Subcutaneous abdominal adipose tissue (tissue), 5 donors: ENCODE results near the gene GPR15LG.
"Not testable (repeated sequence)": the region's sequence is repeated elsewhere in the genome, so short reads cannot be mapped to it uniquely, and the experiment has no call there.

Source experiments
- H3K27ac ChIP-seq: one replicate; pipeline ENCODE4 v1.7.0; 2013; ENCODE audit warnings: low read depth, mild to moderate bottlenecking, inconsistent platforms, low read length, moderate library complexity
- H3K27me3 ChIP-seq, 5 donors: one replicate each; pipeline ENCODE4 v1.7.0; 2013; ENCODE audit warnings: low read length in 5 of 5, inconsistent platforms in 1 of 5; ENCODE audit not compliant: control insufficient read depth in 5 of 5, insufficient read depth in 4 of 5
- H3K36me3 ChIP-seq, 5 donors: one replicate each; pipeline ENCODE4 v1.7.0; 2013; ENCODE audit warnings: low read length in 5 of 5; ENCODE audit not compliant: control insufficient read depth in 5 of 5, insufficient read depth in 5 of 5
- H3K4me1 ChIP-seq, 5 donors: one replicate each; pipeline ENCODE4 v1.7.0; 2013; ENCODE audit warnings: low read length in 5 of 5, mild to moderate bottlenecking in 3 of 5, moderate library complexity in 1 of 5; ENCODE audit not compliant: control insufficient read depth in 5 of 5, insufficient read depth in 5 of 5
- H3K4me3 ChIP-seq, 5 donors: one replicate each; pipeline ENCODE4 v1.7.0; 2013; ENCODE audit warnings: low read length in 5 of 5, low read depth in 1 of 5
- H3K9ac ChIP-seq, 5 donors: one replicate each; pipeline ENCODE4 v1.7.0; 2013; ENCODE audit warnings: low read length in 5 of 5, mild to moderate bottlenecking in 4 of 5, moderate library complexity in 3 of 5
- H3K9me3 ChIP-seq, 5 donors: one replicate each; pipeline ENCODE4 v1.7.0; 2013; ENCODE audit warnings: low read length in 5 of 5; ENCODE audit not compliant: control insufficient read depth in 5 of 5
- donor health status: healthy.
- donor health status: healthy.
- donor health status: healthy.
- donor health status: healthy.
- donor health status: healthy.

GPR15LG gene

GRCh38 chr10:84176836-84177474, 3.4 kb downstream of the GPR15LG start:
- no peaks in the 10 kb centered on the region for H3K27me3 ChIP-seq
- H3K9ac ChIP-seq, result no peak overlapping the region
- no peak overlapping the region for H3K27ac ChIP-seq
- no peaks in the 10 kb centered on the region for H3K9me3 ChIP-seq
- no peak overlapping the region for H3K4me3 ChIP-seq
- no peaks in the 10 kb centered on the region for H3K36me3 ChIP-seq
- H3K4me1 ChIP-seq, result no peaks in the 10 kb centered on the region

GRCh38 chr10:84177541-84178141, 4.0 kb downstream of the GPR15LG start:
- Histone ChIP-seq H3K27ac (no peak overlapping the region), H3K4me1 (no peaks in the 10 kb centered on the region), H3K4me3 (no peak overlapping the region), H3K9me3 (no peaks in the 10 kb centered on the region), H3K36me3 (no peaks in the 10 kb centered on the region), H3K9ac (no peak overlapping the region), H3K27me3 (no peaks in the 10 kb centered on the region)

- no peaks in the 10 kb centered on the region for H3K4me1 ChIP-seq
- no peak overlapping the region for H3K4me3 ChIP-seq
- H3K36me3 ChIP-seq, result no peaks in the 10 kb centered on the region
- H3K27me3 ChIP-seq, result no peaks in the 10 kb centered on the region
- no peaks in the 10 kb centered on the region for H3K9me3 ChIP-seq
- H3K9ac ChIP-seq, result no peak overlapping the region
- no peak overlapping the region for H3K27ac ChIP-seq
Observed at GRCh38 chr10:84178160-84178609, 4.6 kb downstream of the GPR15LG start.

- Histone ChIP-seq H3K4me3 (no peak overlapping the region), H3K9ac (no peak overlapping the region), H3K27me3 (no peaks in the 10 kb centered on the region), H3K9me3 (no peaks in the 10 kb centered on the region), H3K27ac (no peak overlapping the region), H3K36me3 (no peaks in the 10 kb centered on the region), H3K4me1 (no peaks in the 10 kb centered on the region)
Observed at GRCh38 chr10:84179059-84179710, 5.6 kb downstream of the GPR15LG start.

- not testable (repeated sequence) for H3K4me3 ChIP-seq, H3K9me3 ChIP-seq, H3K4me1 ChIP-seq, H3K36me3 ChIP-seq, H3K27ac ChIP-seq, H3K9ac ChIP-seq, H3K27me3 ChIP-seq
Observed at GRCh38 chr10:84180386-84180785, 6.8 kb downstream of the GPR15LG start.

GRCh38 chr10:84181631-84182030, 8.0 kb downstream of the GPR15LG start:
- H3K9me3 ChIP-seq, result no peaks in the 10 kb centered on the region
- peaks cover 0 to 8% (median 2%) of the 10 kb centered on the region in 5 donors for H3K27me3 ChIP-seq
- H3K4me3 ChIP-seq, result no peak overlapping the region
- H3K9ac ChIP-seq, result no peak overlapping the region
- no peaks in the 10 kb centered on the region for H3K36me3 ChIP-seq
- H3K27ac ChIP-seq, result no peak overlapping the region
- H3K4me1 ChIP-seq, result no peaks in the 10 kb centered on the region

- Histone ChIP-seq H3K9ac (no peak overlapping the region), H3K27ac (no peak overlapping the region), H3K4me3 (no peak overlapping the region), H3K27me3 (peaks cover 0 to 8% (median 4%) of the 10 kb centered on the region in 5 donors), H3K9me3 (no peaks in the 10 kb centered on the region), H3K36me3 (no peaks in the 10 kb centered on the region), H3K4me1 (no peaks in the 10 kb centered on the region)
Observed at GRCh38 chr10:84184517-84184916, 10.9 kb downstream of the GPR15LG start.

GRCh38 chr10:84185526-84186175, 12.1 kb downstream of the GPR15LG start:
- Histone ChIP-seq H3K27me3 (peaks cover 0 to 11% (median 4%) of the 10 kb centered on the region in 5 donors), H3K4me3 (no peak overlapping the region), H3K36me3 (no peaks in the 10 kb centered on the region)

GRCh38 chr10:84188815-84189214, 15.2 kb downstream of the GPR15LG start:
- Histone ChIP-seq H3K36me3 (no peaks in the 10 kb centered on the region), H3K4me3 (no peak overlapping the region), H3K9ac (no peak overlapping the region), H3K27ac (no peak overlapping the region), H3K4me1 (peaks cover 0 to 7% (median 0%) of the 10 kb centered on the region in 5 donors), H3K9me3 (no peaks in the 10 kb centered on the region), H3K27me3 (peaks cover 7 to 20% (median 12%) of the 10 kb centered on the region in 5 donors)

More at GRCh38 chr10:84185526-84186175, 12.1 kb downstream of the GPR15LG start:
- H3K4me1 ChIP-seq, result peaks cover 0 to 2% (median 0%) of the 10 kb centered on the region in 5 donors
- no peaks in the 10 kb centered on the region for H3K9me3 ChIP-seq
- H3K27ac ChIP-seq, result no peak overlapping the region
- H3K9ac ChIP-seq, result no peak overlapping the region

GRCh38 chr10:84190621-84191020, 17.0 kb downstream of the GPR15LG start:
- Histone ChIP-seq H3K4me3 (no peak overlapping the region), H3K9ac (no peak overlapping the region), H3K4me1 (peaks cover 0 to 23% (median 12%) of the 10 kb centered on the region in 5 donors), H3K27ac (no peak overlapping the region), H3K27me3 (peaks cover 21 to 33% (median 26%) of the 10 kb centered on the region in 5 donors), H3K36me3 (no peaks in the 10 kb centered on the region), H3K9me3 (no peaks in the 10 kb centered on the region)
